ENCODE results near the gene MRPS16.
A peak's percentile ranks its signal among the peaks of the same experiment; 100 is the strongest.

MRPS16 gene

GRCh38 chr10:73264423-73264822 is 12.0 kb upstream of the MRPS16 start:
- H3K36me3 ChIP-seq (ENCODE audit: insufficient read depth, low read length): no peaks in the 10 kb centered on the region
- no peak overlapping the region for H3K9ac ChIP-seq (ENCODE audit: low read length)
- no peaks in the 10 kb centered on the region for H3F3A ChIP-seq (ENCODE audit: insufficient read depth, low read length)
- no peaks in the 10 kb centered on the region for H3K27me3 ChIP-seq (ENCODE audit: insufficient read depth, low read length)
- no peak for TF ChIP-seq CTCF (IDR thresholded peaks at IDR 0.05; ENCODE audit: low read length)
- TF ChIP-seq EZH2 (IDR thresholded peaks at IDR 0.05; ENCODE audit: borderline replicate concordance, low read length): no peak
- no peak overlapping the region for H3K4me3 ChIP-seq (ENCODE audit: low read depth, low read length, poor library complexity, severe bottlenecking)
- no peaks in the 10 kb centered on the region for H3K4me1 ChIP-seq (ENCODE audit: insufficient read depth, low read length, severe bottlenecking)
- no peaks in the 10 kb centered on the region for H3K9me2 ChIP-seq (ENCODE audit: low read depth, low read length)
- H3K27ac ChIP-seq (ENCODE audit: low read depth, low read length, poor library complexity, severe bottlenecking): no peak overlapping the region
- no peaks in the 10 kb centered on the region for H4K20me1 ChIP-seq (ENCODE audit: insufficient read depth, low read length)
- no peak overlapping the region for H2AFZ ChIP-seq (ENCODE audit: low read length)
- 0 out of 2 replicates have a peak, but pooled peaks cover 2% of the 10 kb centered on the region for H3K9me3 ChIP-seq (ENCODE audit: low read length)
- H3K79me2 ChIP-seq (ENCODE audit: insufficient read depth, low read length): no peaks in the 10 kb centered on the region
- H3K4me2 ChIP-seq (ENCODE audit: low read length): no peak overlapping the region

DNA sequence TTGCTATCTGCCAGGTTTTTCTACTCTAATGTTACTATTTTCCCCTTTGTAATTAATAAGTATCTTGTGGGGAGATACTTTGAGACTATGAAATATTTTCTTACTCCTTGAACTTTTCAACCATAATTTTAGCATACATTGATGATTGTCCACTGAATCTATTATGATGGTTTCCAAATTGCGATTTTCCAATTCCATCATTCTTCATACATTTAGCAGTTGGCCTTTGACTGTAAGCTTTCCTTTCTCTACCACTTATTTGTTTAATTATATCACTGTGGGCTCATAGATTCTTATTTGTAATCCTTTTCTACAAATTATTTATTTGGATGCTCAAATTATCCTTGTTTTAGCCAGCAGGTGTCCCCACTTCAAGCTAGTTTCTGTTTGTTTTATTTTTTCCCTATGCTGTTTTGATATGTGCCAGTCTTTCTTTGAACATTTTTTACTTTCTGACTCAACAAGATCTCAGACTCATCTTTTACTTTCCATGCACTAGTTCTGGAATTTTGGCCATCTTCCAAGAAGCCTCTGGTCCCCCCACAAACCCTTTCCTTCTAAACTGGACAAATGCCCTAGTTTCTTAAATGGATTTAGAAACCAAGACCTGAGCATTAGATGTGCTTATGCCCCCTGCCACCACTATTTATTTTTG is 11.4 kb upstream of the MRPS16 start:
- Histone ChIP-seq H3F3A (ENCODE audit: insufficient read depth, low read length) (no peaks in the 10 kb centered on the region), H3K9me2 (ENCODE audit: low read depth, low read length) (no peaks in the 10 kb centered on the region), H2AFZ (ENCODE audit: low read length) (0 out of 2 replicates have a peak overlapping the region, but pooled peaks have one; percentile 41), H3K27me3 (ENCODE audit: insufficient read depth, low read length) (no peaks in the 10 kb centered on the region), H3K79me2 (ENCODE audit: insufficient read depth, low read length) (no peaks in the 10 kb centered on the region), H3K27ac (ENCODE audit: low read depth, low read length, poor library complexity, severe bottlenecking) (no peak overlapping the region), H3K4me2 (ENCODE audit: low read length) (no peak overlapping the region), H3K36me3 (ENCODE audit: insufficient read depth, low read length) (no peaks in the 10 kb centered on the region), H3K4me1 (ENCODE audit: insufficient read depth, low read length, severe bottlenecking) (no peaks in the 10 kb centered on the region), H3K9ac (ENCODE audit: low read length) (no peak overlapping the region), H3K4me3 (ENCODE audit: low read depth, low read length, poor library complexity, severe bottlenecking) (no peak overlapping the region), H4K20me1 (ENCODE audit: insufficient read depth, low read length) (no peaks in the 10 kb centered on the region), H3K9me3 (ENCODE audit: low read length) (0 out of 2 replicates have a peak, but pooled peaks cover 2% of the 10 kb centered on the region)
- no peak for TF ChIP-seq EZH2 (IDR thresholded peaks at IDR 0.05; ENCODE audit: borderline replicate concordance, low read length)
- TF ChIP-seq CTCF (IDR thresholded peaks at IDR 0.05; ENCODE audit: low read length): peak; percentile 65

GRCh38 chr10:73262880-73263555 is 10.6 kb upstream of the MRPS16 start:
- Histone ChIP-seq H3K9me2 (ENCODE audit: low read depth, low read length) (no peaks in the 10 kb centered on the region), H3K79me2 (ENCODE audit: insufficient read depth, low read length) (no peaks in the 10 kb centered on the region), H3K9ac (ENCODE audit: low read length) (no peak overlapping the region), H3K27me3 (ENCODE audit: insufficient read depth, low read length) (no peaks in the 10 kb centered on the region), H2AFZ (ENCODE audit: low read length) (no peak overlapping the region), H3F3A (ENCODE audit: insufficient read depth, low read length) (no peaks in the 10 kb centered on the region), H4K20me1 (ENCODE audit: insufficient read depth, low read length) (no peaks in the 10 kb centered on the region), H3K27ac (ENCODE audit: low read depth, low read length, poor library complexity, severe bottlenecking) (no peak overlapping the region), H3K36me3 (ENCODE audit: insufficient read depth, low read length) (no peaks in the 10 kb centered on the region), H3K9me3 (ENCODE audit: low read length) (0 out of 2 replicates have a peak, but pooled peaks cover 2% of the 10 kb centered on the region), H3K4me3 (ENCODE audit: low read depth, low read length, poor library complexity, severe bottlenecking) (no peak overlapping the region), H3K4me2 (ENCODE audit: low read length) (no peak overlapping the region), H3K4me1 (ENCODE audit: insufficient read depth, low read length, severe bottlenecking) (no peaks in the 10 kb centered on the region)
- TF ChIP-seq EZH2 (IDR thresholded peaks at IDR 0.05; ENCODE audit: borderline replicate concordance, low read length) (no peak), CTCF (IDR thresholded peaks at IDR 0.05; ENCODE audit: low read length) (no peak)

All from OCI-LY1 (cell line).